ENCODE data around the gene SLC16A14.

The SLC16A14 gene

DNA sequence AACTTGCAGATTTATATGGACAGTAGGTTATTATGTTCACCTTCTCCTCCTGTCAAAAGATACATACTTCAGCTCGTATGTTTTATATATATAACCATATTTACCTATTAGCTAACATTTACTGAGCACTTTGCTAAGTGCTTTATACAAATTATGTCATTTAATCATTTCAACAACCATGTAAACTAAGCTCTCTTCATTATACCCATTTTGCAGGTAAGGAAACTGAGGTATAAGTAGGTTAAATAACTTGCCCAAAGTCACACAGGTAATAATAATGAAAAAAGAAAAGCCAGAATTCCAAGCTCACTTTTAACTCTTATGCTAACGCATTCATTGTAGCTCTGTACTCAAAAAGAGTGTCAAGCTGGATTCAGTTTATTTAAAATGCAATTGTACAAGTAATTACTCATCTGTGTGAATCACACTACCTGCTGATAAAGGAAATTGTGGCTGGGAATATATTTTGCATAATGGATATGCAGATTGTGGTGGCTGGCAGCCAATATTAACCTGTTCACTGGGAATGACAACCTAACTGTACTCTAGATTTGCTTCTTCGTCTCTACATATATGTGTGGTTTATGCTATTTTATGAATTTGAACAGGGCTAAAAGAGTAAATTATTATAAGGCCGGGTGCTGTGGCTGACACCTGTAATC, 20.6 kb downstream of the SLC16A14 start:
- Histone ChIP-seq H3K4me3 (ENCODE audit: low read depth, low read length) (no peak overlapping the region), H3K9me3 (ENCODE audit: control insufficient read depth, insufficient read depth, low read depth, low read length) (no peaks in the 10 kb centered on the region), H3K4me1 (ENCODE audit: control insufficient read depth, insufficient read depth, low read length) (no peaks in the 10 kb centered on the region), H3K27ac (ENCODE audit: extremely low read depth, low read depth, low read length) (no peak overlapping the region), H3K36me3 (ENCODE audit: control insufficient read depth in 2 of 2, insufficient read depth in 1 of 2, low read length in 2 of 2) (peaks cover 0 to 42% of the 10 kb centered on the region in 2 experiments; a peak in 2 of 3 replicates)
- TF ChIP-seq ZBTB49 (tag by site-specific recombination; IDR thresholded peaks at IDR 0.05; ENCODE audit: low read depth), result no peak
- no peak for TF ChIP-seq GLI2 (tag by site-specific recombination; IDR thresholded peaks at IDR 0.05; ENCODE audit: borderline replicate concordance, low read depth)
- TF ChIP-seq, protein P1, sequence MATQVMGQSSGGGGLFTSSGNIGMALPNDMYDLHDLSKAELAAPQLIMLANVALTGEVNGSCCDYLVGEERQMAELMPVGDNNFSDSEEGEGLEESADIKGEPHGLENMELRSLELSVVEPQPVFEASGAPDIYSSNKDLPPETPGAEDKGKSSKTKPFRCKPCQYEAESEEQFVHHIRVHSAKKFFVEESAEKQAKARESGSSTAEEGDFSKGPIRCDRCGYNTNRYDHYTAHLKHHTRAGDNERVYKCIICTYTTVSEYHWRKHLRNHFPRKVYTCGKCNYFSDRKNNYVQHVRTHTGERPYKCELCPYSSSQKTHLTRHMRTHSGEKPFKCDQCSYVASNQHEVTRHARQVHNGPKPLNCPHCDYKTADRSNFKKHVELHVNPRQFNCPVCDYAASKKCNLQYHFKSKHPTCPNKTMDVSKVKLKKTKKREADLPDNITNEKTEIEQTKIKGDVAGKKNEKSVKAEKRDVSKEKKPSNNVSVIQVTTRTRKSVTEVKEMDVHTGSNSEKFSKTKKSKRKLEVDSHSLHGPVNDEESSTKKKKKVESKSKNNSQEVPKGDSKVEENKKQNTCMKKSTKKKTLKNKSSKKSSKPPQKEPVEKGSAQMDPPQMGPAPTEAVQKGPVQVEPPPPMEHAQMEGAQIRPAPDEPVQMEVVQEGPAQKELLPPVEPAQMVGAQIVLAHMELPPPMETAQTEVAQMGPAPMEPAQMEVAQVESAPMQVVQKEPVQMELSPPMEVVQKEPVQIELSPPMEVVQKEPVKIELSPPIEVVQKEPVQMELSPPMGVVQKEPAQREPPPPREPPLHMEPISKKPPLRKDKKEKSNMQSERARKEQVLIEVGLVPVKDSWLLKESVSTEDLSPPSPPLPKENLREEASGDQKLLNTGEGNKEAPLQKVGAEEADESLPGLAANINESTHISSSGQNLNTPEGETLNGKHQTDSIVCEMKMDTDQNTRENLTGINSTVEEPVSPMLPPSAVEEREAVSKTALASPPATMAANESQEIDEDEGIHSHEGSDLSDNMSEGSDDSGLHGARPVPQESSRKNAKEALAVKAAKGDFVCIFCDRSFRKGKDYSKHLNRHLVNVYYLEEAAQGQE (tag by site-specific recombination; IDR thresholded peaks at IDR 0.05), result no peak
- TF ChIP-seq, protein P2, sequence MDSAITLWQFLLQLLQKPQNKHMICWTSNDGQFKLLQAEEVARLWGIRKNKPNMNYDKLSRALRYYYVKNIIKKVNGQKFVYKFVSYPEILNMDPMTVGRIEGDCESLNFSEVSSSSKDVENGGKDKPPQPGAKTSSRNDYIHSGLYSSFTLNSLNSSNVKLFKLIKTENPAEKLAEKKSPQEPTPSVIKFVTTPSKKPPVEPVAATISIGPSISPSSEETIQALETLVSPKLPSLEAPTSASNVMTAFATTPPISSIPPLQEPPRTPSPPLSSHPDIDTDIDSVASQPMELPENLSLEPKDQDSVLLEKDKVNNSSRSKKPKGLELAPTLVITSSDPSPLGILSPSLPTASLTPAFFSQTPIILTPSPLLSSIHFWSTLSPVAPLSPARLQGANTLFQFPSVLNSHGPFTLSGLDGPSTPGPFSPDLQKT (IDR thresholded peaks at IDR 0.05; ENCODE audit: borderline replicate concordance, low read depth, low read length), result no peak
- TF ChIP-seq, protein P3, sequence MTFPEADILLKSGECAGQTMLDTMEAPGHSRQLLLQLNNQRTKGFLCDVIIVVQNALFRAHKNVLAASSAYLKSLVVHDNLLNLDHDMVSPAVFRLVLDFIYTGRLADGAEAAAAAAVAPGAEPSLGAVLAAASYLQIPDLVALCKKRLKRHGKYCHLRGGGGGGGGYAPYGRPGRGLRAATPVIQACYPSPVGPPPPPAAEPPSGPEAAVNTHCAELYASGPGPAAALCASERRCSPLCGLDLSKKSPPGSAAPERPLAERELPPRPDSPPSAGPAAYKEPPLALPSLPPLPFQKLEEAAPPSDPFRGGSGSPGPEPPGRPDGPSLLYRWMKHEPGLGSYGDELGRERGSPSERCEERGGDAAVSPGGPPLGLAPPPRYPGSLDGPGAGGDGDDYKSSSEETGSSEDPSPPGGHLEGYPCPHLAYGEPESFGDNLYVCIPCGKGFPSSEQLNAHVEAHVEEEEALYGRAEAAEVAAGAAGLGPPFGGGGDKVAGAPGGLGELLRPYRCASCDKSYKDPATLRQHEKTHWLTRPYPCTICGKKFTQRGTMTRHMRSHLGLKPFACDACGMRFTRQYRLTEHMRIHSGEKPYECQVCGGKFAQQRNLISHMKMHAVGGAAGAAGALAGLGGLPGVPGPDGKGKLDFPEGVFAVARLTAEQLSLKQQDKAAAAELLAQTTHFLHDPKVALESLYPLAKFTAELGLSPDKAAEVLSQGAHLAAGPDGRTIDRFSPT (tag by site-specific recombination; IDR thresholded peaks at IDR 0.05), result no peak
- no peak for TF ChIP-seq SCRT2 (tag by site-specific recombination; IDR thresholded peaks at IDR 0.05)
- TF ChIP-seq, protein P4, sequence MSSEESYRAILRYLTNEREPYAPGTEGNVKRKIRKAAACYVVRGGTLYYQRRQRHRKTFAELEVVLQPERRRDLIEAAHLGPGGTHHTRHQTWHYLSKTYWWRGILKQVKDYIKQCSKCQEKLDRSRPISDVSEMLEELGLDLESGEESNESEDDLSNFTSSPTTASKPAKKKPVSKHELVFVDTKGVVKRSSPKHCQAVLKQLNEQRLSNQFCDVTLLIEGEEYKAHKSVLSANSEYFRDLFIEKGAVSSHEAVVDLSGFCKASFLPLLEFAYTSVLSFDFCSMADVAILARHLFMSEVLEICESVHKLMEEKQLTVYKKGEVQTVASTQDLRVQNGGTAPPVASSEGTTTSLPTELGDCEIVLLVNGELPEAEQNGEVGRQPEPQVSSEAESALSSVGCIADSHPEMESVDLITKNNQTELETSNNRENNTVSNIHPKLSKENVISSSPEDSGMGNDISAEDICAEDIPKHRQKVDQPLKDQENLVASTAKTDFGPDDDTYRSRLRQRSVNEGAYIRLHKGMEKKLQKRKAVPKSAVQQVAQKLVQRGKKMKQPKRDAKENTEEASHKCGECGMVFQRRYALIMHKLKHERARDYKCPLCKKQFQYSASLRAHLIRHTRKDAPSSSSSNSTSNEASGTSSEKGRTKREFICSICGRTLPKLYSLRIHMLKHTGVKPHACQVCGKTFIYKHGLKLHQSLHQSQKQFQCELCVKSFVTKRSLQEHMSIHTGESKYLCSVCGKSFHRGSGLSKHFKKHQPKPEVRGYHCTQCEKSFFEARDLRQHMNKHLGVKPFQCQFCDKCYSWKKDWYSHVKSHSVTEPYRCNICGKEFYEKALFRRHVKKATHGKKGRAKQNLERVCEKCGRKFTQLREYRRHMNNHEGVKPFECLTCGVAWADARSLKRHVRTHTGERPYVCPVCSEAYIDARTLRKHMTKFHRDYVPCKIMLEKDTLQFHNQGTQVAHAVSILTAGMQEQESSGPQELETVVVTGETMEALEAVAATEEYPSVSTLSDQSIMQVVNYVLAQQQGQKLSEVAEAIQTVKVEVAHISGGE (tag by site-specific recombination; conservative IDR thresholded peaks at IDR 0.05; ENCODE audit: low read depth), result no peak
- TF ChIP-seq ZNF530 (tag by site-specific recombination; IDR thresholded peaks at IDR 0.05; ENCODE audit: low read depth), result no peak
- ChIA-PET CTCF (interaction anchor here (0.6 to 1.0 kb wide), 2 partner anchors 18 to 475 kb away, joined by 3 to 4 read pairs; no protein-coding TSS in a partner anchor), POLR2A (no interaction called here)

DNA sequence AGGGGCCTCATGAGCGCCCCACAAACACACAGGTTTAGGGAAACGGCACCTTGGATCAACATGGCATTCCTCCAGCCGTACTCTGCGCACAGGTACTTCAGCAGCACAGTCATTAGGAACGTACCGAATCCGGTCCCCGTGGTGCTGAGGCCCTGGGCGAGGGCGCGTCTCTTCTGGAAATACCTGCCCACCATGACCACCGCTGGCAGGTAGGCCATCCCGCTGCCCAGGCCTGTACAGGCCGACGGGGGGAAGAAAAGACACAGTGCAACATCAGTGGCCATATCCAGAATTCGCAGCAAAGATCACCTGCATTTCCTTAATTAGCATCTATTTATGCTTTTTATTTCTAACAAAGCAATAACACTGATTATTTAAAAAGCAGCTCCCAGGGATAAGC, 22.2 kb downstream of the SLC16A14 start:
- Histone ChIP-seq H3K36me3 (ENCODE audit: control insufficient read depth in 2 of 2, insufficient read depth in 1 of 2, low read length in 2 of 2) (peaks cover 0 to 42% of the 10 kb centered on the region in 2 experiments; a peak in 2 of 3 replicates), H3K27ac (ENCODE audit: extremely low read depth, low read depth, low read length) (no peak overlapping the region), H3K9me3 (ENCODE audit: control insufficient read depth, insufficient read depth, low read depth, low read length) (no peaks in the 10 kb centered on the region), H3K4me1 (ENCODE audit: control insufficient read depth, insufficient read depth, low read length) (no peaks in the 10 kb centered on the region), H3K4me3 (ENCODE audit: low read depth, low read length) (no peak overlapping the region)
- ChIA-PET CTCF (no interaction called here), POLR2A (no interaction called here)
- TF ChIP-seq ZNF48 (tag by site-specific recombination; IDR thresholded peaks at IDR 0.05), result no peak
- TF ChIP-seq FEZF1 (tag by site-specific recombination; IDR thresholded peaks at IDR 0.05), result no peak
- TF ChIP-seq BCL6B (tag by site-specific recombination; IDR thresholded peaks at IDR 0.05), result no peak
- TF ChIP-seq OSR2 (tag by site-specific recombination; IDR thresholded peaks at IDR 0.05), result no peak
- no peak for TF ChIP-seq KLF9 (tag by site-specific recombination; IDR thresholded peaks at IDR 0.05; ENCODE audit: low read depth)
- TF ChIP-seq ZNF623 (tag by site-specific recombination; IDR thresholded peaks at IDR 0.05), result no peak
- TF ChIP-seq, protein P5, sequence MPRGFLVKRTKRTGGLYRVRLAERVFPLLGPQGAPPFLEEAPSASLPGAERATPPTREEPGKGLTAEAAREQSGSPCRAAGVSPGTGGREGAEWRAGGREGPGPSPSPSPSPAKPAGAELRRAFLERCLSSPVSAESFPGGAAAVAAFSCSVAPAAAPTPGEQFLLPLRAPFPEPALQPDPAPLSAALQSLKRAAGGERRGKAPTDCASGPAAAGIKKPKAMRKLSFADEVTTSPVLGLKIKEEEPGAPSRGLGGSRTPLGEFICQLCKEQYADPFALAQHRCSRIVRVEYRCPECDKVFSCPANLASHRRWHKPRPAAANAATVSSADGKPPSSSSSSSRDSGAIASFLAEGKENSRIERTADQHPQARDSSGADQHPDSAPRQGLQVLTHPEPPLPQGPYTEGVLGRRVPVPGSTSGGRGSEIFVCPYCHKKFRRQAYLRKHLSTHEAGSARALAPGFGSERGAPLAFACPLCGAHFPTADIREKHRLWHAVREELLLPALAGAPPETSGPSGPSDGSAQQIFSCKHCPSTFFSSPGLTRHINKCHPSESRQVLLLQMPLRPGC (tag by site-specific recombination; IDR thresholded peaks at IDR 0.05), result no peak
- TF ChIP-seq ZNF530 (tag by site-specific recombination; IDR thresholded peaks at IDR 0.05; ENCODE audit: low read depth), result no peak
- no peak for TF ChIP-seq TRIM28 (IDR thresholded peaks at IDR 0.05; ENCODE audit: borderline replicate concordance, low read length)
- no peak for TF ChIP-seq ZNF677 (tag by site-specific recombination; IDR thresholded peaks at IDR 0.05)

Data from HEK293 (cell line).